K562 (cell line): Measurements from ENCODE around the gene GPC1. TPM values are rescaled to one million over a fixed set of nuclear protein-coding genes. Genes with fewer than 3 reads are reported as not detected.

ENCODE experiments used
- ATAC-seq: fragments of 200-7000 bp; cut with Tn5 transposase; 3 replicates; pipeline ENCODE4 v1.9.1; 2020; ENCODE audit warnings: moderate library complexity
- BruUV-seq: library from RNA; stranded (reverse); fragments of 400-500 nt; replicated peaks from 2 replicates; lab custom pipeline; 2021; lab: Mats Ljungman, UMichigan
- CTCF ChIA-PET: fragments of 300-600 bp; formaldehyde crosslinking; extraction: SDS; loops from one replicate; lab custom pipeline; 2021; ENCODE audit warnings: low intra/inter-chr PET ratio; lab: Yijun Ruan, JAX
- POLR2A ChIA-PET: fragments of 300-600, 350-650 bp; sonication (Branson Sonifier 250); formaldehyde crosslinking; extraction: SDS; loops from one replicate; lab custom pipeline; 2021; ENCODE audit warnings: antibody characterized with exemption, inconsistent platforms; lab: Yijun Ruan, JAX
- DNase-seq, 4 experiments: peaks; one replicate each; pipeline versions ENCODE4 v3.0.0 to v3.0.0-alpha.2; 2011 to 2018; ENCODE audit warnings: low spot score in 3 of 4, mixed read lengths in 3 of 4; ENCODE audit errors: extremely low read depth in 1 of 4
- FAIRE-seq: peaks from 2 replicates; lab custom pipeline; 2011; peaks lifted over from hg19 to GRCh38; lab: Jason Lieb, UNC
- H2AFZ ChIP-seq: 2 replicates; pipeline ENCODE4 v1.6.0; 2011; ENCODE audit warnings: low read depth, low read length, control low read depth, inconsistent platforms
- H3K27ac ChIP-seq: fragments of 200-600 bp; 3 replicates; pipeline ENCODE4 v1.8.0; 2011; ENCODE audit warnings: low read depth, mild to moderate bottlenecking, control low read depth, inconsistent platforms, low read length, moderate library complexity, mixed read lengths; ENCODE audit errors: extremely low read depth
- H3K27me3 ChIP-seq, 2 experiments: fragments of 300-600 bp in 1 of 2; 2 replicates in 1 of 2; 3 replicates in 1 of 2; pipeline versions ENCODE4 v1.6.0 to v1.8.0; 2011; ENCODE audit warnings: inconsistent platforms in 2 of 2, low read length in 2 of 2, mild to moderate bottlenecking in 1 of 2, mixed read lengths in 1 of 2, moderate library complexity in 1 of 2; ENCODE audit not compliant: control insufficient read depth in 2 of 2, insufficient read depth in 2 of 2
- H3K36me3 ChIP-seq: fragments of 300-600 bp; 3 replicates; pipeline ENCODE4 v1.8.0; 2011; ENCODE audit warnings: mild to moderate bottlenecking, low read length, inconsistent platforms; ENCODE audit not compliant: control insufficient read depth, insufficient read depth
- H3K4me1 ChIP-seq, 2 experiments: fragments of 200-600 bp in 1 of 2; replicated peaks in 1 of 2; 2 replicates in 1 of 2; 3 replicates in 1 of 2; pipeline versions ENCODE4 v1.5.1 to v1.8.0; 2011; ENCODE audit warnings: inconsistent platforms in 2 of 2, low read length in 2 of 2, mild to moderate bottlenecking in 1 of 2, mixed read lengths in 1 of 2, moderate library complexity in 1 of 2; ENCODE audit not compliant: control insufficient read depth in 2 of 2, insufficient read depth in 2 of 2
- H3K4me2 ChIP-seq: 2 replicates; pipeline ENCODE4 v1.6.1; 2011; ENCODE audit warnings: low read length, control low read depth, inconsistent platforms, mixed read lengths; ENCODE audit not compliant: insufficient read depth
- H3K4me3 ChIP-seq: fragments of 200-600 bp; sonication (generic), shearing (Covaris generic); 2 replicates; pipeline ENCODE4 v1.5.1; 2016; ENCODE audit warnings: control low read depth, inconsistent platforms
- H3K79me2 ChIP-seq: fragments of 200-600 bp; 3 replicates; pipeline ENCODE4 v1.8.0; 2011; ENCODE audit warnings: low read length, inconsistent platforms; ENCODE audit not compliant: control insufficient read depth, insufficient read depth
- H3K9ac ChIP-seq, 2 experiments: 2 replicates each; pipeline versions ENCODE4 v1.6.0 to v1.6.1; 2011; ENCODE audit warnings: low read depth in 2 of 2, low read length in 2 of 2, control low read depth in 1 of 2, inconsistent platforms in 1 of 2, mild to moderate bottlenecking in 1 of 2, mixed read lengths in 1 of 2; ENCODE audit not compliant: insufficient read depth in 1 of 2
- H3K9me1 ChIP-seq: one replicate; pipeline ENCODE4 v1.6.0; 2011; ENCODE audit warnings: inconsistent platforms, mild to moderate bottlenecking, low read length, moderate library complexity; ENCODE audit not compliant: control insufficient read depth, insufficient read depth
- H3K9me3 ChIP-seq: replicated peaks from 2 replicates; pipeline ENCODE4 v1.5.1; 2011; ENCODE audit warnings: low read depth, low read length, inconsistent platforms; ENCODE audit not compliant: control insufficient read depth, insufficient read depth
- H4K20me1 ChIP-seq: replicated peaks from 2 replicates; pipeline ENCODE4 v1.6.1; 2011; ENCODE audit warnings: low read length, inconsistent platforms, mixed read lengths; ENCODE audit not compliant: control insufficient read depth, insufficient read depth
- DIDO1 ChIP-seq: fragments of 450-650 bp; IDR thresholded peaks from 2 replicates; pipeline ENCODE4 v1.6.1; 2016; ENCODE audit warnings: low read depth, missing biosample characterization, missing genetic modification characterization
- ERF ChIP-seq: fragments of 450-650 bp; formaldehyde crosslinking; IDR thresholded peaks from 2 replicates; pipeline ENCODE4 v1.4.0; 2020; ENCODE audit warnings: mild to moderate bottlenecking, mixed read lengths
- HNRNPUL1 ChIP-seq: fragments of 200-400 bp; formaldehyde crosslinking; IDR thresholded peaks from 2 replicates; pipeline ENCODE4 v1.6.1; 2017; ENCODE audit warnings: low read length
- KAT8 ChIP-seq: fragments of 450-650 bp; IDR thresholded peaks from 2 replicates; pipeline ENCODE4 v1.6.1; 2016; ENCODE audit warnings: low read depth, mild to moderate bottlenecking
- KLF10 ChIP-seq: fragments of 250-450 bp; sonication (Bioruptor Pico); IDR thresholded peaks from 2 replicates; pipeline ENCODE4 v1.6.1; 2021; ENCODE audit warnings: matching md5 sums
- MCM5 ChIP-seq: fragments of 450-650 bp; IDR thresholded peaks from 2 replicates; pipeline ENCODE4 v1.6.1; 2016; ENCODE audit warnings: low read depth
- NR0B1 ChIP-seq: fragments of 450-650 bp; IDR thresholded peaks from one replicate; pipeline ENCODE4 v1.6.1; 2018; ENCODE audit warnings: mild to moderate bottlenecking, moderate library complexity; ENCODE audit not compliant: partially characterized antibody
- NR4A1 ChIP-seq, 2 experiments: fragments of 250-450 bp in 1 of 2; fragments of 450-650 bp in 1 of 2; sonication (Bioruptor Pico) in 1 of 2; IDR thresholded peaks; 2 replicates each; pipeline versions ENCODE4 v1.4.0 to v1.6.1; 2016 to 2020; ENCODE audit warnings: mild to moderate bottlenecking in 2 of 2, missing compliant biosample characterization in 1 of 2, missing genetic modification characterization in 1 of 2, moderate library complexity in 1 of 2
- PPARD ChIP-seq: fragments of 250-450 bp; sonication (Bioruptor Pico); IDR thresholded peaks from 2 replicates; pipeline ENCODE4 v1.8.0; 2022; ENCODE audit warnings: inconsistent platforms, mild to moderate bottlenecking, moderate library complexity
- PYGO2 ChIP-seq: fragments of 450-650 bp; IDR thresholded peaks from 2 replicates; pipeline ENCODE4 v1.6.1; 2016; ENCODE audit warnings: mild to moderate bottlenecking, missing genetic modification characterization, moderate library complexity, missing compliant biosample characterization
- RERE ChIP-seq: sonication (generic); formaldehyde crosslinking; IDR thresholded peaks from 2 replicates; pipeline ENCODE4 v1.8.0; 2023; ENCODE audit warnings: missing genetic modification reagents, mild to moderate bottlenecking, borderline replicate concordance
- TBP ChIP-seq: optimal IDR thresholded peaks from 2 replicates; pipeline ENCODE3; 2011; ENCODE audit warnings: low read depth, low read length, improper control_type of control experiment
- TEAD2 ChIP-seq: fragments of 450-650 bp; IDR thresholded peaks from 2 replicates; pipeline ENCODE4 v1.6.1; 2016; ENCODE audit warnings: missing genetic modification characterization, control low read depth, missing compliant biosample characterization
- ZSCAN29 ChIP-seq: fragments of 450-650 bp; IDR thresholded peaks from 2 replicates; pipeline ENCODE4 v1.6.1; 2017
- WGBS: fragments of 100-300 bp; shearing (Covaris generic); methylation state at CpG from one replicate; pipeline ENCODE4 v1.1.6; 2016; ENCODE audit warnings: low coverage, mixed read lengths; ENCODE audit not compliant: insufficient coverage; ENCODE audit errors: missing lambda C conversion rate; 5-methylcytosine and 5-hydroxymethylcytosine counted together
- in situ Hi-C: fragments of 300-500 bp; cut with MboI; formaldehyde crosslinking; loops from 4 replicates; pipeline ENCODE4 v1.15.0; 2018; ENCODE audit warnings: inconsistent platforms, mixed read lengths
- intact Hi-C: fragments of 100-400 bp; cut with micrococcal nuclease; formaldehyde crosslinking; loops from 2 replicates; pipeline ENCODE4 v1.14.2; 2022
- polyA plus RNA-seq, 8 experiments: library from polyadenylated mRNA; depleted of rRNA in 4 of 8; stranded (reverse) in 5 of 8; unstranded in 3 of 8; fragments of >200 nt; fragmentation: Nextera tagmentation in 2 of 8; fragmentation: Illumina TruSeq in 1 of 8; extraction: Ambion mirVana in 2 of 8; extraction: Trizol in 1 of 8; gene quantifications; 2 replicates each; pipeline versions ENCODE4 v1.2.1 to v1.2.3, GENCODE V29; 2011 to 2014; ENCODE audit warnings: inconsistent platforms in 1 of 8, missing spikeins in 1 of 8
- total RNA-seq, 7 experiments: library from RNA; depleted of rRNA in 6 of 7; stranded (reverse); fragments of >200 nt in 6 of 7; fragmentation: Illumina TruSeq in 2 of 7; extraction: Trizol in 2 of 7; gene quantifications; 2 replicates each; pipeline versions ENCODE4 v1.2.1 to v1.2.3, GENCODE V29; 2011 to 2021; ENCODE audit warnings: low replicate concordance in 1 of 7

The GPC1 gene
- total and polyA plus RNA-seq, 9 of the 15 experiments (the other 6 are each of a cell fraction or from before 2014, with no cell fraction given): 0.07 to 0.82 (median 0.14) TPM; not detected in 3

GRCh38 chr2:240460253-240460711 lies 24.8 kb downstream of the GPC1 start:
- no peaks in the 10 kb centered on the region for H3K36me3 ChIP-seq
- no peak for DNase-seq
- TF ChIP-seq ERF: no peak
- TF ChIP-seq PPARD (CRISPR knock-in tag): no peak
- no peak for TF ChIP-seq ZSCAN29
- no peak for TF ChIP-seq TEAD2 (tag)
- no peak for TF ChIP-seq NR0B1
- no peak for TF ChIP-seq KLF10 (CRISPR knock-in tag)
- TF ChIP-seq RERE (CRISPR knock-in tag): no peak
- TF ChIP-seq HNRNPUL1: no peak
- no peak for TF ChIP-seq TBP
- TF ChIP-seq PYGO2: no peak
- no peak for TF ChIP-seq NR4A1 (CRISPR knock-in tag; IDR thresholded peaks at IDR 0.05)
- TF ChIP-seq NR4A1 (tag; IDR thresholded peaks at IDR 0.05): no peak
- no peak for TF ChIP-seq DIDO1
- TF ChIP-seq MCM5: no peak
- no peak for TF ChIP-seq KAT8
- TF ChIP-seq, all 486 proteins: peak for 0
- ChIA-PET CTCF (no interaction called here), POLR2A (no interaction called here)
- no peaks in the 10 kb centered on the region for H3K9me1 ChIP-seq
- H4K20me1 ChIP-seq: no peaks in the 10 kb centered on the region
- BruUV-seq: no TSS peak
- no peak overlapping the region for H3K4me2 ChIP-seq
- FAIRE-seq (no peak), ATAC-seq (no peak)
- intact Hi-C loops: no loop called here
- no peak overlapping the region for H3K9ac ChIP-seq
- peaks cover 0 to 26% of the 10 kb centered on the region in 2 experiments; a peak in 2 of 5 replicates for H3K4me1 ChIP-seq
- no peaks in the 10 kb centered on the region for H3K79me2 ChIP-seq
- H3K27me3 ChIP-seq: peaks cover 0 to 26% of the 10 kb centered on the region in 2 experiments; a peak in 3 of 5 replicates
- H3K9me3 ChIP-seq: no peaks in the 10 kb centered on the region
- H3K27ac ChIP-seq: no peak overlapping the region
- H2AFZ ChIP-seq: no peak overlapping the region
- H3K4me3 ChIP-seq: no peak overlapping the region
- 25% methylated on average over 6 of the region's 16 CpGs for WGBS
- in situ Hi-C loops: no loop called here
